ENCODE results near the gene OLA1. TPM values are rescaled to one million over a fixed set of nuclear protein-coding genes. Genes with fewer than 3 reads are reported as not detected.

Gene OLA1
- total RNA-seq, 1 donor: 59.9 TPM

DNA sequence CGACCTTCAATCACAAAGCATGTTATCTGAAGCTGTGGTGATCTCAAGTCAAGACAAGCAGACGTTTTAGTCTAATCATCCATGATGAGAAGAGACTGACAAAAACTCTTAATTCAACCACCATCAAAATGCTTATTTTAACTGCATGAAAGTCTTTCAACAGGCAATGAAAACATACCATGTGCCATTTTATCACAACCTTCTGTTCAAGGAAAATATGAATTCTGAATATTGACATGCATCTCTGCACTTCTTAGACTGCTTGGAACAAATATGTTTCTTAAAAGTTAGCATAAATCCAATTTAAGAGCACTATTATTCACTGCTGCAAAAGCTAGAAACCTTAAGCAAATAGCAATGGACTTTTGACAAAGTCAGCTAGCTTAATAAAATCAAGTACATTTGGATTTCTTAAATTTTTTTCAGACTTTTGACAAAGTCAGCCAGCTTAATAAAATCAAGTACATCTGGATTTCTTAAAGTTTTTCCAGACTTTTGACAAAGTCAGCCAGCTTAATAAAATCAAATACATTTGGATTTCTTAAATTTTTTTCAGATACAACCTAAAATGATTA lies 70.9 kb downstream of the OLA1 start:
- Histone ChIP-seq H3K27me3 (ENCODE audit: insufficient read depth, low read length) (no peaks in the 10 kb centered on the region), H3K4me3 (ENCODE audit: low read length) (no peak overlapping the region), H3K4me1 (ENCODE audit: insufficient read depth, low read length) (no peaks in the 10 kb centered on the region), H3K9me3 (ENCODE audit: low read depth, low read length) (peaks cover 25% of the 10 kb centered on the region)

DNA sequence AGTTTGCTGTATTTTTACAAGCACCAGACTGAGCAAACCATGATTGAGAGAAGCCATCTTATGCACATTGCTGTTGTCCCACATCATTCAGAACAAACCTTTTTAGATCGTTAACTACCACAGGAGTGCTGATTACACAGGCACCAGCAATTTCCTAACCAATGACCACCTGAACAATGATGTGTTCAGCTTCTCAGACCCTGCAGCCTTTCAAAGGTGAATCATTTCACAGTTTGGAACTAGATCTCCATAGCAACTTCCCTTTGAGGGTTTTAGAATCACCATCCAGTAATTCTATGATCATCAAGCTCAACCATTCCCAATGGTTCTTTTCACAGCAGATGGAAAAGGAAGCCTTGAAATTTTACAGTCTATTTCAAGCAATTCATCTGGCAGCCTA lies 71.4 kb downstream of the OLA1 start:
- Histone ChIP-seq H3K4me3 (ENCODE audit: low read length) (no peak overlapping the region), H3K4me1 (ENCODE audit: insufficient read depth, low read length) (no peaks in the 10 kb centered on the region), H3K9me3 (ENCODE audit: low read depth, low read length) (peaks cover 25% of the 10 kb centered on the region), H3K27me3 (ENCODE audit: insufficient read depth, low read length) (no peaks in the 10 kb centered on the region)

DNA sequence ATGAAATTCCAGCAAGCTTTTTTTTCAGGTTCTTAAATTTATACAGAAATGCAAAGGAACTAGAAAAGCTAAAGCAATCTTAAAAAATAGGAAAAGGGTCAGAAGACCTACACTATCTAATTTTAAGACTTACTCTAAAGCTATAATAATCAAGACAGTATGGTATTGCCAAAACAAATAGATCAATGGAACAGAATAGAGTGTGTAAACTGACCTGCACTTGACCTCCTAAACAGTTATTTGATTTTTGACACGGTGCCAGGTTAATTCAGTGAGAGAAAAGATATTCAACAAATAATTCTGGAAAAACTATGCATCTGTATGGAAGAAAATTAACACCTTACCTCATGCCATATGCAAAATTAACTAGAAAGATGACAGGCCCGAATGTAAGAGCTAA lies 73.6 kb downstream of the OLA1 start:
- Histone ChIP-seq H3K27me3 (ENCODE audit: insufficient read depth, low read length) (no peaks in the 10 kb centered on the region), H3K9me3 (ENCODE audit: low read depth, low read length) (peaks cover 25% of the 10 kb centered on the region), H3K4me1 (ENCODE audit: insufficient read depth, low read length) (no peaks in the 10 kb centered on the region), H3K4me3 (ENCODE audit: low read length) (no peak overlapping the region)

DNA sequence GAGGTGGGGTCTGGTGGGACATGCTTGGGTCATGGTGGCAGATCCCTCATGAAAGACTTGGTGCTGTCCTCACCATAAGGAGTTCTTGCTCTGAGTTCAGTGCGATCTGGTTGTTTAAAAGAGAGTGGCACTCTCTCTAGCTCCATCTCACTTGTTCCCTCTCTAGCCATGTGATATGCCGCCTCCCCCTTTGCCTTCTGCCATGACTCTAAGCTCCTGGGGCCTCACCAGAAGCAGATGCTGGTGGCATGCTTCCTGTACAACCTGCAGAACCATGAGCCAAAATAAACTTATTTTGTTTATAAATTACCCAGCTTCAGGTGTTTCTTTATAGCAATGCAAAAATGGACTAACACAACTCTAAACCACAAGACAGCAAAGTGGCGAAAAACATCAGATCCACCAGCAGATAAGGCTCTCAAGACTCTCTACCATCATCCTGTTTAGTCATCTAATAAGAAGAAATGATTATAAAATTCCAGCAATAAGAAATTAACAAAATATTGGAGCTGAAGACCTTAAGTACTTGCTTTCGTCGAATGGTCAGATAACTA lies 75.5 kb downstream of the OLA1 start:
- Histone ChIP-seq H3K27me3 (ENCODE audit: insufficient read depth, low read length) (no peaks in the 10 kb centered on the region), H3K4me1 (ENCODE audit: insufficient read depth, low read length) (no peaks in the 10 kb centered on the region), H3K4me3 (ENCODE audit: low read length) (no peak overlapping the region), H3K9me3 (ENCODE audit: low read depth, low read length) (peaks cover 42% of the 10 kb centered on the region)

DNA sequence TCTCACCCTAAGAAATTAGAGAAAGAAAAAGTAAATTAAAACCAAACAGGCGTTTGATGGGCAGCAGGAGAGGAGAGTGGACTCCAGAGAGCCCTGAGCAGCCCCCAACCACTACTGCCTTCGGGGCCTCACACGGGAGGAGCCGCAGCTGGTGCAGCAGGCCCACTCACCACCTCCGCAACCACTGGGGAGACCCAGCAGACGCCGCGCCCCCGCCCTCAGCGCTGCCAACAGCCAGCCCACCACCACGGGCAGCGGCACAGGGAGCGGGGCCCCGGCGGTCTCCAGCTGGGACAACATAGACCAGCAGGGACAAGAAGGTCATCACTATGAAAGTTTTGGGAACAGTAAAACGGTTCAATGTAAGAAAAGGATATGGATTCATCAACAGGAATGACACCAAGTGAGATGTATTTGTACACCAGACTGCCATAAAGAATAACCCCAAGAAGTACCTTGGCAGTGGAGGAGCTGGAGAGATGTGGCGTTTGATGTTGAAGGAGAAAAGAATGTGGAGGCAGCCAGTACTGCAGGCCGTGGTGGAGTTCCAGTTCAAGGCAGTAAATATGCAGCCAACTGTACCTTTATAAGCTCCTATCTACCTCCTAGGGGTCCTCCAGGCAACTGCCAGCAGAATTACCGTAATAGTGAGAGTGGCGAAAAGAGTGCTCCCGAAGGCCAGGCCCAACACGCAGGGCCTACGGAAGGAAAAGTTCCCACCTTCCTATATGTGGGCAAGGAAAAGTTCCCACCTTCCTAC lies 76.5 kb downstream of the OLA1 start:
- no peaks in the 10 kb centered on the region for H3K4me1 ChIP-seq (ENCODE audit: insufficient read depth, low read length)
- H3K9me3 ChIP-seq (ENCODE audit: low read depth, low read length): peaks cover 45% of the 10 kb centered on the region
- H3K4me3 ChIP-seq (ENCODE audit: low read length): no peak overlapping the region
- no peaks in the 10 kb centered on the region for H3K27me3 ChIP-seq (ENCODE audit: insufficient read depth, low read length)

DNA sequence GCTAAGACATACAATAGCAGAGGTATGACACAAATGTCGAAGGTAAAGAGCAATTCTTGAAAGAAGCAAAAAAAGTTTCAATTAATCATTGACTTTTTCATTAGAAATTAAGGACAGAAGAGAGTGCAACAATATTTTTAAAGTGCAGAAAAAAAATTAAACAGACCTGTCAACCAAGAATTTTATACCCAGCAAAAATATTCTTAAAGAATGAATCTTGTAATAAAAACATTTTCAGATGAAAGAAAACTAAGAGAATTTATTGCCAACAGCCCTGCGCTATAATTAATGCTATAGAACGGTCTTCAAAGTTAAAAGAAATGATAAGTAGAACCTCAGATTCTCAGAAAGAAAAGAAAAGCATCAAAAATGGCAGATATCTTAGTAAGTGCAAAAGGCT lies 79.0 kb downstream of the OLA1 start:
- Histone ChIP-seq H3K9me3 (ENCODE audit: low read depth, low read length) (peaks cover 28% of the 10 kb centered on the region), H3K4me1 (ENCODE audit: insufficient read depth, low read length) (no peaks in the 10 kb centered on the region), H3K27me3 (ENCODE audit: insufficient read depth, low read length) (no peaks in the 10 kb centered on the region), H3K4me3 (ENCODE audit: low read length) (no peak overlapping the region)

DNA sequence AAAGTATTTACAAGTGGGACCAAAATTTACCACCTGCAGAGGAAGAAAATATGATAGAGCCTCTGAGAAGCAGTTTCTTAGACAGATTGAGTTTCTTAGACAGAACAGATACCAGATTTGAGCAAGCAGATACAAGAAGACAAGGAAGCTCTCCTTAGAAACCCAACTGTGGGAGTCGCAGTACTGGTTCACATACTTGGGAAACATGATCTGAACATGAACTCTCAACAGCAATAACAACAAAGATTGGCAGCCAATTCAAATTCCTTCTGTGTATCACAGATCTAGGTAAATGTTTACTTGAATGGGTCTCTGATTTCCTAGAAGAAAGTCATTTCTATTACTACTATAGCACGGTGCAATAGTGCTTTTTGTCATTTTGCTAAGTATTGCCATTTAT lies 82.1 kb downstream of the OLA1 start:
- Histone ChIP-seq H3K4me3 (ENCODE audit: low read length) (no peak overlapping the region), H3K4me1 (ENCODE audit: insufficient read depth, low read length) (no peaks in the 10 kb centered on the region), H3K27me3 (ENCODE audit: insufficient read depth, low read length) (no peaks in the 10 kb centered on the region), H3K9me3 (ENCODE audit: low read depth, low read length) (peaks cover 20% of the 10 kb centered on the region)

DNA sequence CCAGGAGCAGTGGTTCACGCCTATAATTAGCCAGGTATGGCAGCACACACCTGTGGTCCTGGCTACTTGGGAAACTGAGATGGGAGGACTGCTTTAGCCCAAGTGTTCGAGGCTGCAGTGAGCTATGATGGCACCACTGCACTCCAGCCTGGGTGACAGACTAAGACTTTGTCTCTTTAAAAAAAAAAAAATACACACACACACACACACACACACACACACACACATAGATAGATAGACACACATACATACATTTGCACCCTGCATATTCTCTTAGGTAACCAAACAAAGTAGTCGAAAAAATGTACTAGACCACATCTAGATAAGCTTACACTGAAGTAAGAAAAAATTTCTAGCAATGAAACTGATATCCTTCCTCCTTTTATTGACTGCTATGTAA lies 86.8 kb downstream of the OLA1 start:
- no peaks in the 10 kb centered on the region for H3K9me3 ChIP-seq (ENCODE audit: low read depth, low read length)
- no peak overlapping the region for H3K4me3 ChIP-seq (ENCODE audit: low read length)
- no peaks in the 10 kb centered on the region for H3K27me3 ChIP-seq (ENCODE audit: insufficient read depth, low read length)
- no peaks in the 10 kb centered on the region for H3K4me1 ChIP-seq (ENCODE audit: insufficient read depth, low read length)

DNA sequence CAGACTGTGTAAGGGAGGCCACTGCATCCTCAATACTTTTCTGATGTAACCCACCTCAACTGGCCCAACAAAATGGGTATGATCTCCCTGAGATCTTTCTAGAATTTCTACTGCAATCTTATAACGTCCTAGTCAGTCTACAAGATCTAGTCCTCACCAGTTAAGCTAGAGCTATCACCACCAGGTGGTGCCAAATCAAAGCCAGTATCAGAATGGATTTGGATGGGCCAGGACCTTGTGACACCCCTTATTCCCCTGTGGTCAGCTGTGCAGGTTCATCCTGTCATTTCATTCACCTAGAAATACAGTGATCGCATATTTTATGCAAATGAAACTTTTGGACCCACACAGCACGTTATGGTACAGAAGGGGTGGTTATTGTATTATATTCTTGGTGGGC lies 90.3 kb downstream of the OLA1 start:
- Histone ChIP-seq H3K4me1 (ENCODE audit: insufficient read depth, low read length) (no peaks in the 10 kb centered on the region), H3K9me3 (ENCODE audit: low read depth, low read length) (no peaks in the 10 kb centered on the region), H3K4me3 (ENCODE audit: low read length) (no peak overlapping the region), H3K27me3 (ENCODE audit: insufficient read depth, low read length) (no peaks in the 10 kb centered on the region)

DNA sequence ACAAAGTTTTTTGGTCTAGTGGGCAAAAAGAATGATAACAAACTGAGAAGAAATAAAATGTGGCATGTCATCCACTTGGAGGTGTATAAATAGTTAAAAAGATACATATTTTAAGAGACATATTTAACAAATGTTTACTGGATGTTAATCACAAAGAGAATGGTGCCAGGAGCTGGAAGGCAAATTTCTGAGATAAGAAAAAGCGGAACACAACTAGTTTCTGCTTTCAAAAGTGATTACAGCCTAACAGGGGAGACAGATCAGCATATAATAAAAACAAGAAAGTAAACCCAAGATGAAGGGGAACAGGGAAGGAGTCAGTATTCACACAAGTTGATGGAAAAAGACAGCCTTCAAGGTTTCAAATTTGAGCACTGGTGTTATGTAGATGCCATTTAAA lies 91.3 kb downstream of the OLA1 start:
- H3K4me3 ChIP-seq (ENCODE audit: low read length): no peak overlapping the region
- no peaks in the 10 kb centered on the region for H3K4me1 ChIP-seq (ENCODE audit: insufficient read depth, low read length)
- no peaks in the 10 kb centered on the region for H3K9me3 ChIP-seq (ENCODE audit: low read depth, low read length)
- H3K27me3 ChIP-seq (ENCODE audit: insufficient read depth, low read length): no peaks in the 10 kb centered on the region

DNA sequence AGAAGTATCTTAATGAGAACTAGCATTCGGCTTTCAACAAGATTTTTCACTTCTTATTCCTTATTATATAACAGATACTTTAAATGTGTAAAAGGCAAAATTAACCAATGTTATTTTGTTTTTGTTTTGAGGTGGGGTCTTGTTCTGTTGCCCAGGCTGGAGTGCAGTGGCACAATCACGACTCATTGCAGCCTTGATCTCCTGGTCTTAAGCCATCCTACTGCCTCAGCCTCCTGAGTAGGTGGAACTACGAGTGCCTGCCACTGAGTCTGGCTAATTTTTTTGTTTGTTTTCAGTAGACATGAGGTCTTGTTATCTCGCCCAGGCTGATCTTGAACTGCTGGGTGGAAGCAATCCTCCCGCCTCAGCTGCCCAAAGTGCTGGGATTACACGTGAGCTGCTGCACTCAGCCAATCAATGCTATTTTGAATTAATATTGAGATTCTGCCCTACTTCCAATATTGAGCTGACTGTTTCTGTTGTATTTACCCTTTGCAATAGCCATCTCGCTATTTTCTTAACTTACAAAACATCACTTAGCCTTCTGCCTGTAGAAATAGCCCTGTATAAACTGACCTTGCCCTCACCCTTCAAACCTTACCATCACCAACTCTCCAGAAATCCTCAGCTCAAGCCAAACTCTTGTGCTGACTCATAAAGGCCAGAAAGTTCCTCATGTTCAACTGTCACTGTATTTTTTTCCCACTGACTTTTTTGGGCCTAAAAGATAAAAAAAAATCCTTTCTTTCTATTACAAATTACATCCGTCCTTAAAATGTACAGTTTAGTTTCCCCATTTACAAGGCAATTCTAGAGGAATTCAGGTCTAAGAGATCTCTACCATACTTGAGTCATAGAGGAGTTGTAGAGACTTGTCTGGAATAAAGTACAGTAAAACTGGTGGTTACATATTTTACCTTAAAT lies 94.3 kb downstream of the OLA1 start:
- Histone ChIP-seq H3K4me3 (ENCODE audit: low read length) (no peak overlapping the region), H3K27me3 (ENCODE audit: insufficient read depth, low read length) (no peaks in the 10 kb centered on the region), H3K9me3 (ENCODE audit: low read depth, low read length) (no peaks in the 10 kb centered on the region), H3K4me1 (ENCODE audit: insufficient read depth, low read length) (no peaks in the 10 kb centered on the region)

DNA sequence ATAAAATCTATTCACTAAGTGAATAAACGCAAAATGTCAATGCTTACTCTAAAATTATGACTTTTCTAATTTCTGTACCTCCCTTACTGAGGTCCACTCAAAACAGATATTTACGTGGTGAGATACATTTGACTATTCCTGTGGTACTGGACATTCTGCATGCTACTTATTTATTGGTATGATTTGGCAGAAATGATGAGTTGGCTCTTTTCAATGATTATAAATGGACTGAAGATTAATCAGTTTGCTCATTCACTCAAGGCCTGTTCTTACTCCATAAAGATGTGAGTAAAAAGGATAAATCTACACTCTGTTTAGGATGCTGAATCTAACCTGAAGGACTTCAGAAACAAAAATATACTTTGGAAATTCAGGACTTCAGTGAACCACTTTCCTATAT lies 98.8 kb downstream of the OLA1 start:
- H3K4me1 ChIP-seq (ENCODE audit: insufficient read depth, low read length): no peaks in the 10 kb centered on the region
- H3K4me3 ChIP-seq (ENCODE audit: low read length): no peak overlapping the region
- no peaks in the 10 kb centered on the region for H3K27me3 ChIP-seq (ENCODE audit: insufficient read depth, low read length)
- no peaks in the 10 kb centered on the region for H3K9me3 ChIP-seq (ENCODE audit: low read depth, low read length)

DNA sequence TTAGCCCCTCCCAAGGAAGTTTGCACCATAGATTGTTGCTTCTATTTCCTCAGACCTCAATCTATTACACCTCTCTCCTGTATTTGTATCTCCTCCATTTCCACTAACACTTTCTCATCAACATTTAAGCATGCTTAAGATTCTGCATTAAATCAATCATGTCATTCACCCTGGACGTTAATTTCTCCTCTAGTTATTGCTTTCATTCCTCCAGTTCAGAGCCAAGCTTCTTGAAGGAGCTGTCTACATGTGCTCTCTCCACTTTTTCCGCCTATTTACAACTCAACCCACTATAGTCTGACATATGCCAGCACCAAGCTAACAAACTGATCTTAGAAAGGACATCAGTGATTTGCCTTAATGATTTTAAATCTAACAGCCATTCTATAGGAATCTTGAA lies 99.5 kb downstream of the OLA1 start:
- Histone ChIP-seq H3K27me3 (ENCODE audit: insufficient read depth, low read length) (no peaks in the 10 kb centered on the region), H3K4me1 (ENCODE audit: insufficient read depth, low read length) (no peaks in the 10 kb centered on the region), H3K4me3 (ENCODE audit: low read length) (no peak overlapping the region), H3K9me3 (ENCODE audit: low read depth, low read length) (no peaks in the 10 kb centered on the region)

DNA sequence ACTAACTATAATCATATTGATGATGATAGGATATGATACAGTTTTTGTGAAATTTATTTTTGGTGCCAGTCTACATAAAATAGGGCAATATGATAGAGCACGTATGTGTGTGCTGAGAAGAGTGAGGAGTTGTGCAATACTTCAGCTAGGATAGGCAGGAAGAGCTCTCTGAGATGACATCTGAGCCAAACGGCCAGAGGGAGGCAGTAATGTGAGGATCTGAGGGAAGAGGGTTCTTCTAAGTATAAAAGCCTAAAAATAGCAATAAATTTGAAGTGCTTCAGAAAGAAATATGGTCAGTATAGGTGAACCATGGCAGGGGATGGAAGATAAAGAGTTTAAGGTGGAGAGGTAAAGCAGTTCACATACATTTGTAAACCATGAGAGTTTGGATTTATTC lies 102.5 kb downstream of the OLA1 start:
- no peaks in the 10 kb centered on the region for H3K4me1 ChIP-seq (ENCODE audit: insufficient read depth, low read length)
- no peaks in the 10 kb centered on the region for H3K9me3 ChIP-seq (ENCODE audit: low read depth, low read length)
- H3K4me3 ChIP-seq (ENCODE audit: low read length): no peak overlapping the region
- no peaks in the 10 kb centered on the region for H3K27me3 ChIP-seq (ENCODE audit: insufficient read depth, low read length)

DNA sequence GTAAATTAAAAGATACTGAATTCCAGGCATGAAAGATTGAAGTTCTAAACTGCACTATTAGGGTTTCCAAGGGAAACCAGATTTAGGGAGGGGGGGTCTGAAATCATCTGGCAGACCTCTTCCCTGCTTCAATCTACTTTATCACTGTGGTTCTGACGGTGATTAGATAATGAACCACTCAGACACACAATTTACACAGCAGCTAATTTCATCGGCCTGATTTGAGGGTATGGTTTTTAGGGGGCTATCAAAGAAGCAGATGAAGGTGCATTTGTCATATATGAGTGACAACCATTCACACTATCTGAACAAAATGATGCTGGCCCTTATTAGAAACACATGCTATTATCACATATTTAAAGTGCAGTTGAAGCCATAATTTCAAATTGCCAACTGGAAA lies 106.0 kb downstream of the OLA1 start:
- H3K27me3 ChIP-seq (ENCODE audit: insufficient read depth, low read length): no peaks in the 10 kb centered on the region
- no peaks in the 10 kb centered on the region for H3K9me3 ChIP-seq (ENCODE audit: low read depth, low read length)
- H3K4me3 ChIP-seq (ENCODE audit: low read length): no peak overlapping the region
- H3K4me1 ChIP-seq (ENCODE audit: insufficient read depth, low read length): no peaks in the 10 kb centered on the region
